Measurements from ENCODE around the gene COMT. TPM values are rescaled to one million over a fixed set of nuclear protein-coding genes. Genes with fewer than 3 reads are reported as not detected.
"Not testable (repeated sequence)": the region's sequence is repeated elsewhere in the genome, so short reads cannot be mapped to it uniquely, and the experiment has no call there.

COMT gene
- polyA plus RNA-seq, 6 donors from 2014 or later: 62.2 to 76.0 (median 69.6) TPM

- Mint-ChIP-seq H3K27me3 (no peaks in the 10 kb centered on the region), H3K27ac (peak overlapping the region in 1 of 6 donors; percentile 34), H3K4me3 (no peak overlapping the region), H3K9me3 (peaks cover 0 to 2% (median 0%) of the 10 kb centered on the region in 7 donors), H3K36me3 (peaks cover 10 to 13% of the 10 kb centered on the region in 2 donors), H3K4me1 (peaks cover 8 to 16% (median 9%) of the 10 kb centered on the region in 3 donors)
- ATAC-seq (ENCODE audit: low read depth in 2 of 2) (no peak), DNase-seq (no peak)
These were observed 13.4 kb upstream of the COMT start for GRCh38 chr22:19928207-19928606.

- Mint-ChIP-seq H3K27ac (peak overlapping the region in 1 of 6 donors; percentile 82), H3K4me3 (no peak overlapping the region)
These were observed 11.7 kb upstream of the COMT start for GRCh38 chr22:19929586-19930550.

GRCh38 chr22:19930551-19931486, 10.8 kb upstream of the COMT start:
- peak overlapping the region in 1 of 8 donors; percentile 16 for H3K4me3 Mint-ChIP-seq
- peaks cover 10 to 12% (median 11%) of the 10 kb centered on the region in 3 donors for H3K4me1 Mint-ChIP-seq
- H3K9me3 Mint-ChIP-seq: peaks cover 0 to 7% (median 6%) of the 10 kb centered on the region in 7 donors
- H3K27ac Mint-ChIP-seq: peak overlapping the region in 2 of 6 donors; percentile 82 to 93
- H3K27me3 Mint-ChIP-seq: no peaks in the 10 kb centered on the region
- DNase-seq (no peak), ATAC-seq (ENCODE audit: low read depth in 2 of 2) (no peak)
- H3K36me3 Mint-ChIP-seq: peaks cover 5 to 16% of the 10 kb centered on the region in 2 donors

More at GRCh38 chr22:19929586-19930550, 11.7 kb upstream of the COMT start:
- Mint-ChIP-seq H3K4me1 (peaks cover 10 to 12% (median 11%) of the 10 kb centered on the region in 3 donors), H3K27me3 (no peaks in the 10 kb centered on the region), H3K36me3 (peaks cover 5 to 7% of the 10 kb centered on the region in 2 donors), H3K9me3 (peaks cover 0 to 2% (median 0%) of the 10 kb centered on the region in 7 donors)
- ATAC-seq (ENCODE audit: low read depth in 2 of 2) (no peak), DNase-seq (no peak)

GRCh38 chr22:19931514-19931913, 10.1 kb upstream of the COMT start:
- no peaks in the 10 kb centered on the region for H3K27me3 Mint-ChIP-seq
- peaks cover 10 to 15% (median 11%) of the 10 kb centered on the region in 3 donors for H3K4me1 Mint-ChIP-seq
- H3K36me3 Mint-ChIP-seq: peaks cover 11 to 23% of the 10 kb centered on the region in 2 donors
- DNase-seq: no peak
- ATAC-seq (ENCODE audit: low read depth in 2 of 2): no peak
- H3K4me3 Mint-ChIP-seq: no peak overlapping the region
- peaks cover 5 to 14% (median 12%) of the 10 kb centered on the region in 7 donors for H3K9me3 Mint-ChIP-seq
- H3K27ac Mint-ChIP-seq: peak overlapping the region in 2 of 6 donors; percentile 41 to 47

- no peak for ATAC-seq (ENCODE audit: low read depth in 2 of 2)
- Mint-ChIP-seq H3K27ac (peak overlapping the region in 1 of 6 donors; percentile 7), H3K4me1 (peaks cover 10 to 18% (median 11%) of the 10 kb centered on the region in 3 donors), H3K4me3 (no peak overlapping the region), H3K36me3 (peaks cover 18 to 31% of the 10 kb centered on the region in 2 donors), H3K27me3 (no peaks in the 10 kb centered on the region), H3K9me3 (peaks cover 9 to 19% (median 13%) of the 10 kb centered on the region in 7 donors)
- DNase-seq: no peak
These were observed 9.0 kb upstream of the COMT start for GRCh38 chr22:19932367-19933206.

- Mint-ChIP-seq H3K27me3 (no peaks in the 10 kb centered on the region), H3K36me3 (peaks cover 13 to 23% of the 10 kb centered on the region in 2 donors), H3K4me1 (peaks cover 10 to 18% (median 11%) of the 10 kb centered on the region in 3 donors), H3K27ac (no peak overlapping the region), H3K4me3 (no peak overlapping the region), H3K9me3 (peaks cover 9 to 19% (median 13%) of the 10 kb centered on the region in 7 donors)
- DNase-seq (no peak), ATAC-seq (ENCODE audit: low read depth in 2 of 2) (no peak)
These were observed 8.0 kb upstream of the COMT start for GRCh38 chr22:19933341-19934241.

GRCh38 chr22:19935123-19935718, 6.4 kb upstream of the COMT start:
- H3K27ac Mint-ChIP-seq; DNase-seq; H3K4me3 Mint-ChIP-seq; H3K27me3 Mint-ChIP-seq; ATAC-seq (ENCODE audit: low read depth in 2 of 2): not testable (repeated sequence)
- Mint-ChIP-seq H3K4me1 (peaks cover 10 to 18% (median 17%) of the 10 kb centered on the region in 3 donors), H3K36me3 (peaks cover 13 to 23% of the 10 kb centered on the region in 2 donors), H3K9me3 (peaks cover 9 to 19% (median 13%) of the 10 kb centered on the region in 7 donors)

- Mint-ChIP-seq H3K4me1 (peaks cover 16 to 28% (median 24%) of the 10 kb centered on the region in 3 donors), H3K9me3 (peaks cover 9 to 19% (median 13%) of the 10 kb centered on the region in 7 donors)
These were observed 5.1 kb upstream of the COMT start for GRCh38 chr22:19936513-19936912.

GRCh38 chr22:19937616-19938473, 3.7 kb upstream of the COMT start:
- H3K27ac Mint-ChIP-seq: peak overlapping the region in 1 of 6 donors; percentile 8
- H3K4me1 Mint-ChIP-seq: peaks cover 21 to 34% (median 29%) of the 10 kb centered on the region in 3 donors

More at GRCh38 chr22:19936513-19936912, 5.1 kb upstream of the COMT start:
- no peak for DNase-seq
- Mint-ChIP-seq H3K36me3 (peaks cover 13 to 23% of the 10 kb centered on the region in 2 donors), H3K27ac (peak overlapping the region in 2 of 6 donors; percentile 15 to 68), H3K4me3 (no peak overlapping the region), H3K27me3 (no peaks in the 10 kb centered on the region)
- no peak for ATAC-seq (ENCODE audit: low read depth in 2 of 2)

GRCh38 chr22:19940536-19941364, 822 bp upstream of the COMT start:
- peaks cover 13 to 15% of the 10 kb centered on the region in 2 donors for H3K36me3 Mint-ChIP-seq
- H3K27me3 Mint-ChIP-seq: no peaks in the 10 kb centered on the region
- peak overlapping the region; percentile 91 to 97 (median 96) for H3K4me3 Mint-ChIP-seq
- DNase-seq: no peak
- no peak for ATAC-seq (ENCODE audit: low read depth in 2 of 2)
- peaks cover 5 to 13% (median 9%) of the 10 kb centered on the region in 7 donors for H3K9me3 Mint-ChIP-seq
- peak overlapping the region; percentile 47 to 96 (median 91) for H3K27ac Mint-ChIP-seq
- peaks cover 36 to 56% (median 47%) of the 10 kb centered on the region in 3 donors for H3K4me1 Mint-ChIP-seq

More at GRCh38 chr22:19937616-19938473, 3.7 kb upstream of the COMT start:
- Mint-ChIP-seq H3K36me3 (peaks cover 13 to 23% of the 10 kb centered on the region in 2 donors), H3K9me3 (peaks cover 9 to 19% (median 13%) of the 10 kb centered on the region in 7 donors), H3K4me3 (peak overlapping the region in 1 of 8 donors; percentile 96), H3K27me3 (no peaks in the 10 kb centered on the region)
- DNase-seq: no peak
- ATAC-seq (ENCODE audit: low read depth in 2 of 2): no peak
